H9 (cell line): ENCODE results near the gene TMCC1. TPM values are rescaled to one million over a fixed set of nuclear protein-coding genes. Genes with fewer than 3 reads are reported as not detected.

Experiments used
- DNase-seq: peaks from one replicate; pipeline ENCODE4 v3.0.0-alpha.2; 2017
- H2AFZ ChIP-seq: one replicate; pipeline ENCODE4 v1.6.1; 2013; ENCODE audit warnings: mild to moderate bottlenecking, low read length, control low read depth, moderate library complexity
- H2AK5ac ChIP-seq: 2 replicates; pipeline ENCODE4 v1.6.1; 2013; ENCODE audit warnings: low read length, control low read depth, mixed read lengths; ENCODE audit not compliant: insufficient read length
- H2BK120ac ChIP-seq: one replicate; pipeline ENCODE4 v1.6.1; 2013; ENCODE audit warnings: low read depth, mild to moderate bottlenecking, low read length, control low read depth, inconsistent platforms; ENCODE audit not compliant: poor library complexity, severe bottlenecking
- H2BK12ac ChIP-seq: 2 replicates; pipeline ENCODE4 v1.6.1; 2013; ENCODE audit warnings: low read length, control low read depth, mixed read lengths, low read depth; ENCODE audit not compliant: insufficient read length
- H2BK15ac ChIP-seq: 2 replicates; pipeline ENCODE4 v1.6.1; 2013; ENCODE audit warnings: low read depth, low read length, control low read depth
- H2BK20ac ChIP-seq: one replicate; pipeline ENCODE4 v1.6.1; 2013; ENCODE audit warnings: low read depth, mild to moderate bottlenecking, low read length, control low read depth, inconsistent platforms; ENCODE audit not compliant: poor library complexity, severe bottlenecking
- H2BK5ac ChIP-seq: 2 replicates; pipeline ENCODE4 v1.6.1; 2013; ENCODE audit warnings: low read length, control low read depth, mixed read lengths; ENCODE audit not compliant: insufficient read length
- H3K14ac ChIP-seq: 2 replicates; pipeline ENCODE4 v1.6.1; 2013; ENCODE audit warnings: low read length, control low read depth; ENCODE audit not compliant: insufficient read depth
- H3K18ac ChIP-seq: 2 replicates; pipeline ENCODE4 v1.6.1; 2013; ENCODE audit warnings: low read depth, mild to moderate bottlenecking, mixed read lengths, low read length, control low read depth; ENCODE audit not compliant: insufficient read length
- H3K23ac ChIP-seq: 2 replicates; pipeline ENCODE4 v1.6.1; 2013; ENCODE audit warnings: low read length, control low read depth, mixed read lengths, low read depth; ENCODE audit not compliant: insufficient read length
- H3K23me2 ChIP-seq: 2 replicates; pipeline ENCODE4 v1.6.1; 2013; ENCODE audit warnings: low read depth, mild to moderate bottlenecking, mixed read lengths, low read length, control low read depth; ENCODE audit not compliant: insufficient read length, poor library complexity, severe bottlenecking
- H3K27ac ChIP-seq: 2 replicates; pipeline ENCODE4 v1.5.1; 2013; ENCODE audit warnings: low read length, control low read depth, mixed read lengths, low read depth; ENCODE audit not compliant: insufficient read length
- H3K27me3 ChIP-seq: 2 replicates; pipeline ENCODE4 v1.6.1; 2013; ENCODE audit warnings: low read length, control low read depth, inconsistent platforms; ENCODE audit not compliant: insufficient read depth
- H3K4ac ChIP-seq: 2 replicates; pipeline ENCODE4 v1.6.1; 2013; ENCODE audit warnings: low read depth, mild to moderate bottlenecking, control low read depth, inconsistent platforms, low read length, moderate library complexity
- H3K4me1 ChIP-seq: 2 replicates; pipeline ENCODE4 v1.6.1; 2013; ENCODE audit warnings: low read length, control low read depth, inconsistent platforms; ENCODE audit not compliant: insufficient read depth
- H3K4me2 ChIP-seq: 2 replicates; pipeline ENCODE4 v1.6.1; 2013; ENCODE audit warnings: low read length, control low read depth, mixed read lengths; ENCODE audit not compliant: insufficient read length, insufficient read depth
- H3K56ac ChIP-seq: 2 replicates; pipeline ENCODE4 v1.6.1; 2013; ENCODE audit warnings: low read depth, mild to moderate bottlenecking, mixed read lengths, low read length, control low read depth; ENCODE audit not compliant: insufficient read length
- H3K79me1 ChIP-seq: 2 replicates; pipeline ENCODE4 v1.6.1; 2013; ENCODE audit warnings: low read depth, mild to moderate bottlenecking, moderate library complexity, low read length, control low read depth, inconsistent platforms; ENCODE audit not compliant: insufficient read depth, poor library complexity, severe bottlenecking
- H3K79me2 ChIP-seq: 2 replicates; pipeline ENCODE4 v1.6.1; 2013; ENCODE audit warnings: low read length, control low read depth, inconsistent platforms; ENCODE audit not compliant: insufficient read depth
- H3K9ac ChIP-seq: 2 replicates; pipeline ENCODE4 v1.6.1; 2013; ENCODE audit warnings: low read length, control low read depth, mixed read lengths; ENCODE audit not compliant: insufficient read length; ENCODE audit errors: extremely low read depth
- H3K9me3 ChIP-seq: one replicate; pipeline ENCODE4 v1.6.1; 2013; ENCODE audit warnings: low read depth, low read length, inconsistent platforms; ENCODE audit not compliant: control insufficient read depth
- H3T11ph ChIP-seq: one replicate; pipeline ENCODE4 v1.6.1; 2013; ENCODE audit warnings: mild to moderate bottlenecking, low read length, control low read depth, inconsistent platforms
- H4K20me1 ChIP-seq: one replicate; pipeline ENCODE4 v1.6.1; 2013; ENCODE audit not compliant: control insufficient read depth, insufficient read length, insufficient read depth
- H4K5ac ChIP-seq: 2 replicates; pipeline ENCODE4 v1.6.1; 2013; ENCODE audit warnings: low read depth, mild to moderate bottlenecking, mixed read lengths, low read length, control low read depth; ENCODE audit not compliant: insufficient read length
- H4K8ac ChIP-seq: replicated peaks from 2 replicates; pipeline ENCODE4 v1.6.1; 2013; ENCODE audit warnings: low read length, control low read depth, mixed read lengths, low read depth; ENCODE audit not compliant: insufficient read length
- H4K91ac ChIP-seq: 2 replicates; pipeline ENCODE4 v1.6.1; 2013; ENCODE audit warnings: low read depth, mild to moderate bottlenecking, moderate library complexity, mixed read lengths, low read length, control low read depth; ENCODE audit not compliant: insufficient read length
- H3K27ac Mint-ChIP-seq, 3 experiments: 2 replicates in 2 of 3; 3 replicates in 1 of 3; pipeline ENCODE4 v1.8.0; 2020 to 2021; ENCODE audit warnings: mixed read lengths in 3 of 3, mild to moderate bottlenecking in 1 of 3, moderate library complexity in 1 of 3
- H3K27me3 Mint-ChIP-seq: 2 replicates; pipeline ENCODE4 v1.8.0; 2021; ENCODE audit warnings: low read depth, mild to moderate bottlenecking, moderate library complexity, mixed read lengths
- H3K36me3 Mint-ChIP-seq, 3 experiments: 2 replicates in 2 of 3; 3 replicates in 1 of 3; pipeline ENCODE4 v1.8.0; 2020 to 2021; ENCODE audit warnings: low read depth in 3 of 3, mixed read lengths in 3 of 3; ENCODE audit not compliant: insufficient read depth in 1 of 3
- H3K4me1 Mint-ChIP-seq, 2 experiments: 2 replicates each; pipeline ENCODE4 v1.8.0; 2020; ENCODE audit warnings: mixed read lengths in 2 of 2
- H3K4me3 Mint-ChIP-seq, 2 experiments: 2 replicates in 1 of 2; 3 replicates in 1 of 2; pipeline ENCODE4 v1.8.0; 2020 to 2021; ENCODE audit warnings: mild to moderate bottlenecking in 2 of 2, mixed read lengths in 2 of 2, moderate library complexity in 1 of 2
- H3K9me3 Mint-ChIP-seq, 2 experiments: 2 replicates in 1 of 2; 3 replicates in 1 of 2; pipeline ENCODE4 v1.8.0; 2020; ENCODE audit warnings: mild to moderate bottlenecking in 2 of 2, mixed read lengths in 2 of 2, moderate library complexity in 1 of 2
- WGBS: extraction: QIAGEN DNeasy Blood & Tissue Kit; methylation state at CpG from one replicate; pipeline ENCODE4 v1.1.7; 2013; ENCODE audit warnings: missing lambda C conversion rate, low lambda C conversion rate, mixed read lengths; ENCODE audit not compliant: insufficient read length; ENCODE audit errors: extremely low coverage; 5-methylcytosine and 5-hydroxymethylcytosine counted together
- total RNA-seq: library from RNA; stranded (reverse); gene quantifications from 2 replicates; pipeline ENCODE4 v1.2.1, GENCODE V29; 2021
- TF ChIP-seq, protein P1 (sequence below): fragments of 200-600 bp; sonication (generic); conservative IDR thresholded peaks from 3 replicates; pipeline ENCODE4 v1.8.0; 2021; ENCODE audit warnings: antibody characterized with exemption, mild to moderate bottlenecking

The TMCC1 gene
- total RNA-seq, 1 experiment from 2014 or later, result 24.4 TPM

DNA sequence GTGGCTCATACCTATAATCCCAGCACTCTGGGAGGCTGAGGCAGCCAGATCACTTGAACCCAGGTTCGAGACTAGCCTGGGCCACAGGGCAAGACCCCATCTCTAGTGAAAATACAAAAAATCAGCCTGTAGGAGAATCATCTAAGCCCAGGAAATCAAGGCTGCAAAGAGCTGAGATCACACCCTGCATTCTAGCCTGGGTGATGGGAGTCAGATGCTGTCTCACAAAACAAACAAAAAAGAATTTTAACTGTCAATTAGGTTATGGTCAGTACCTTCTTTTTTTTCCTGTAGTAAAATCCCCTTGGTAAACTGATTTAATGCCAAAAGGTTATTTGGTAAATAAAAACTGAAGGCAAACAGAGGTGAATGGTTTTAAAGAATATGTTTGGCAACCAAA, 29.0 kb downstream of the TMCC1 start:
- H3K23ac ChIP-seq, result no peak overlapping the region
- H3K27ac ChIP-seq, result no peak overlapping the region
- no peak overlapping the region for H3K9ac ChIP-seq
- H2AK5ac ChIP-seq, result no peak overlapping the region
- H3K27me3 ChIP-seq, result no peaks in the 10 kb centered on the region
- no peak overlapping the region for H2BK15ac ChIP-seq
- H3K4me3 Mint-ChIP-seq, result no peak overlapping the region; a peak in 1 of 5 replicates
- H3K4me1 Mint-ChIP-seq, result peaks cover 14 to 17% of the 10 kb centered on the region in 2 experiments
- no peak overlapping the region for H3K56ac ChIP-seq
- TF ChIP-seq, protein P1, sequence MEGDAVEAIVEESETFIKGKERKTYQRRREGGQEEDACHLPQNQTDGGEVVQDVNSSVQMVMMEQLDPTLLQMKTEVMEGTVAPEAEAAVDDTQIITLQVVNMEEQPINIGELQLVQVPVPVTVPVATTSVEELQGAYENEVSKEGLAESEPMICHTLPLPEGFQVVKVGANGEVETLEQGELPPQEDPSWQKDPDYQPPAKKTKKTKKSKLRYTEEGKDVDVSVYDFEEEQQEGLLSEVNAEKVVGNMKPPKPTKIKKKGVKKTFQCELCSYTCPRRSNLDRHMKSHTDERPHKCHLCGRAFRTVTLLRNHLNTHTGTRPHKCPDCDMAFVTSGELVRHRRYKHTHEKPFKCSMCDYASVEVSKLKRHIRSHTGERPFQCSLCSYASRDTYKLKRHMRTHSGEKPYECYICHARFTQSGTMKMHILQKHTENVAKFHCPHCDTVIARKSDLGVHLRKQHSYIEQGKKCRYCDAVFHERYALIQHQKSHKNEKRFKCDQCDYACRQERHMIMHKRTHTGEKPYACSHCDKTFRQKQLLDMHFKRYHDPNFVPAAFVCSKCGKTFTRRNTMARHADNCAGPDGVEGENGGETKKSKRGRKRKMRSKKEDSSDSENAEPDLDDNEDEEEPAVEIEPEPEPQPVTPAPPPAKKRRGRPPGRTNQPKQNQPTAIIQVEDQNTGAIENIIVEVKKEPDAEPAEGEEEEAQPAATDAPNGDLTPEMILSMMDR, result no peak
- no peak overlapping the region for H4K91ac ChIP-seq
- peaks cover 3 to 22% (median 19%) of the 10 kb centered on the region in 3 experiments; a peak in 6 of 7 replicates for H3K36me3 Mint-ChIP-seq
- H4K5ac ChIP-seq, result no peak overlapping the region
- H2BK120ac ChIP-seq, result no peak overlapping the region
- no peak overlapping the region for H3K18ac ChIP-seq
- peaks cover 2% of the 10 kb centered on the region; the same call in 1 of the 2 replicates for H3K4me1 ChIP-seq
- WGBS, result no CpG with 5 or more reads among the region's 1 CpG
- no peak overlapping the region for H2BK12ac ChIP-seq
- H2AFZ ChIP-seq, result no peak overlapping the region
- no peak overlapping the region for H2BK5ac ChIP-seq
- no peak overlapping the region for H3K4ac ChIP-seq
- no peaks in the 10 kb centered on the region for H3K23me2 ChIP-seq
- H3K9me3 Mint-ChIP-seq, result no peaks in the 10 kb centered on the region
- no peak overlapping the region for H3K4me2 ChIP-seq
- H3T11ph ChIP-seq, result no peak overlapping the region
- DNase-seq, result no peak
- H3K27me3 Mint-ChIP-seq, result no peaks in the 10 kb centered on the region
- H3K79me1 ChIP-seq, result no peaks in the 10 kb centered on the region
- H3K79me2 ChIP-seq, result no peaks in the 10 kb centered on the region
- H4K20me1 ChIP-seq, result no peaks in the 10 kb centered on the region
- 0 out of 7 replicates have a peak overlapping the region, but pooled peaks of 1 of the 3 experiments have one; percentile 14 for H3K27ac Mint-ChIP-seq
- H3K14ac ChIP-seq, result no peak overlapping the region
- H2BK20ac ChIP-seq, result no peak overlapping the region
- no peak overlapping the region for H4K8ac ChIP-seq
- H3K9me3 ChIP-seq, result no peaks in the 10 kb centered on the region
